Measurements from ENCODE around the gene EXOC3.

DNA sequence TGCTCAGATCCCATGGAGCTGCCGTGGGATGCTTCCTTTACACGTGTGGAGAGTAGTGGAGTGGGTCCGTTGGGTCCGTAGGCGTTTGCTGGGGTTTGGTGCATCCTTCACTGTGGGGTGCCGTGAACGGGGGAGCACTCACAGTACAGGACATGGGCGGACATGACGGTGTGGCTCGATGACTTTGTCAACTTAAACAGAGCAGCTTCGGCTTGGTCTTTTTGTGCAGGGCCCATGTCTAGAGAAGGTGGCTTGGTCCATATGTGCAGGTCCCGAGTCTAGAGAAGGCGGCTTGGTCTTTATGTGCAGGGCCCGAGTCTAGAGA, 26.4 kb upstream of the EXOC3 start:
- TF ChIP-seq CTCF (IDR thresholded peaks at IDR 0.05) = no peak
- no peak for TF ChIP-seq POLR2AphosphoS5 (IDR thresholded peaks at IDR 0.05)

Measured in breast epithelium (tissue), 3 donors.